WI38 (cell line): Measurements from ENCODE around the gene MS4A13.
"Not testable (repeated sequence)": the region's sequence is repeated elsewhere in the genome, so short reads cannot be mapped to it uniquely, and the experiment has no call there.

Experiments used
- H3K4me3 ChIP-seq: 2 replicates; pipeline ENCODE4 v1.5.1; 2011; ENCODE audit warnings: low read depth, mild to moderate bottlenecking, control low read depth, low read length
- TF ChIP-seq, protein P1 (sequence below): IDR thresholded peaks from 2 replicates; pipeline ENCODE4 v1.5.1; 2012; ENCODE audit warnings: low read depth, mild to moderate bottlenecking, control low read depth, low read length

MS4A13 gene

DNA sequence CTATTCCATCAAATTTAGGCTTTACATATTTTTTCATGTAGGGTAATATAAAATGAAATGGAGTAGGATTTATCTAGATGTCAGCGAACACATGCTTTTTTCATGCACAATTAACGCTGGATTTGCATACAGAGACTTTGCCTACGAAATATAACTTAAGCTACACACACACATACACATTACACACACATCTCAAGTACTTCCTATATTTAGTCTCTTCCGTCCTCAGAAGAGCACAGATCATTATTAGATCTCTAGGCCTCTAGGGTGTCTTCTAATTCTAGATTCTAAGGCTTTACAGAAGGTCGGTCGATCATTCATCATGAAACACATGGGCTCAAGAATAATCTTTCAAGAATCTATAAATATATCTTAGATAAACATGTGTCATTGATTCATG, 3.8 kb upstream of the MS4A13 start:
- TF ChIP-seq, protein P1, sequence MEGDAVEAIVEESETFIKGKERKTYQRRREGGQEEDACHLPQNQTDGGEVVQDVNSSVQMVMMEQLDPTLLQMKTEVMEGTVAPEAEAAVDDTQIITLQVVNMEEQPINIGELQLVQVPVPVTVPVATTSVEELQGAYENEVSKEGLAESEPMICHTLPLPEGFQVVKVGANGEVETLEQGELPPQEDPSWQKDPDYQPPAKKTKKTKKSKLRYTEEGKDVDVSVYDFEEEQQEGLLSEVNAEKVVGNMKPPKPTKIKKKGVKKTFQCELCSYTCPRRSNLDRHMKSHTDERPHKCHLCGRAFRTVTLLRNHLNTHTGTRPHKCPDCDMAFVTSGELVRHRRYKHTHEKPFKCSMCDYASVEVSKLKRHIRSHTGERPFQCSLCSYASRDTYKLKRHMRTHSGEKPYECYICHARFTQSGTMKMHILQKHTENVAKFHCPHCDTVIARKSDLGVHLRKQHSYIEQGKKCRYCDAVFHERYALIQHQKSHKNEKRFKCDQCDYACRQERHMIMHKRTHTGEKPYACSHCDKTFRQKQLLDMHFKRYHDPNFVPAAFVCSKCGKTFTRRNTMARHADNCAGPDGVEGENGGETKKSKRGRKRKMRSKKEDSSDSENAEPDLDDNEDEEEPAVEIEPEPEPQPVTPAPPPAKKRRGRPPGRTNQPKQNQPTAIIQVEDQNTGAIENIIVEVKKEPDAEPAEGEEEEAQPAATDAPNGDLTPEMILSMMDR: no peak
- H3K4me3 ChIP-seq: no peak overlapping the region

DNA sequence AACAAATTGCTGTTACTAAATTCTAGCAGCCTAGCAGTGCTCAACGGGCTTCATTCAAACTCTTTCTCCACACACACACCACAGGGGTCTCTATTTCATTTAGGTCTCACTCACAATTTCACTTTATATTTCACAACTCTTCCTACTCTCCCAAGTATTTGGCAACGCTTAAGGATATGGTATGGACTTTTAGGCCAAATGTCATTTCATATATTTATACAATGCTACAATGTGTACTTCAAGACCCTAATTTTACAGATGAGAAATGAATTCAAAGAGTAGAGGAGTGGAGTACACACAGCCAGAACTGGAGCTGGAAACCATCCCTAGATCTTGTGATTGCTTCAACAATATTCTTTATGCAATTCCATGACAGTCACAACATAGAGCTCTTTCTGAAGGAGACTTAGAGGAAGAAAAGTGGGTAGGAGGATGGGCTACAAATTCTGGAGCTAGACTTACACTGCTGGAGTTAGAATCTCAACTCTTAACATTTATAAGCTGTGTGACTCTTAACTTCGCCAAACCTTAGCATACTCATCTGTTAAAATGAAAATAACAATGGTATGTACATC, 2.5 kb upstream of the MS4A13 start:
- TF ChIP-seq, protein P1: no peak
- no peak overlapping the region for H3K4me3 ChIP-seq

- TF ChIP-seq, protein P1: no peak
Measured at GRCh38 chr11:60513496-60514460, 1.4 kb upstream of the MS4A13 start.

DNA sequence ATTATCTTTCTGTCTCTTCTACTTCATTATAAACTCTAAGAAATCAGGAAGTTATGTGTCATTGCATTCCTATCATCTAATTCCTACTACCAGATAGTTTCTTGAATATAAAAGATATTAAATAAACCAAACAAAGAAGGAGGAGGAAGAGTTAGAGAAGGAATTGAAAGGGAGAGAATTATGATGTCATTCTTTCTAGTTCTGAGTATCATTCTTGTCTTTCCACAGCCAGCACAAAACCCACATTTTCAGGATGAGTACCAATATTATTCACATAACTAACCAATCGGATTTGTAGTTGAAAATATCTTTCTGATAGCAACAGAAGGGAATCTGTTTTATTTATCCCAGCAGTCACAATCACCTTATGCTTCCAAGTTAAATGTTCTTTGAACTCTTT, 13.3 kb downstream of the MS4A13 start:
- TF ChIP-seq, protein P1: no peak
- H3K4me3 ChIP-seq: no peak overlapping the region

More at GRCh38 chr11:60513496-60514460, 1.4 kb upstream of the MS4A13 start:
- no peak overlapping the region for H3K4me3 ChIP-seq

GRCh38 chr11:60528934-60529333, 13.7 kb downstream of the MS4A13 start:
- TF ChIP-seq, protein P1: no peak

DNA sequence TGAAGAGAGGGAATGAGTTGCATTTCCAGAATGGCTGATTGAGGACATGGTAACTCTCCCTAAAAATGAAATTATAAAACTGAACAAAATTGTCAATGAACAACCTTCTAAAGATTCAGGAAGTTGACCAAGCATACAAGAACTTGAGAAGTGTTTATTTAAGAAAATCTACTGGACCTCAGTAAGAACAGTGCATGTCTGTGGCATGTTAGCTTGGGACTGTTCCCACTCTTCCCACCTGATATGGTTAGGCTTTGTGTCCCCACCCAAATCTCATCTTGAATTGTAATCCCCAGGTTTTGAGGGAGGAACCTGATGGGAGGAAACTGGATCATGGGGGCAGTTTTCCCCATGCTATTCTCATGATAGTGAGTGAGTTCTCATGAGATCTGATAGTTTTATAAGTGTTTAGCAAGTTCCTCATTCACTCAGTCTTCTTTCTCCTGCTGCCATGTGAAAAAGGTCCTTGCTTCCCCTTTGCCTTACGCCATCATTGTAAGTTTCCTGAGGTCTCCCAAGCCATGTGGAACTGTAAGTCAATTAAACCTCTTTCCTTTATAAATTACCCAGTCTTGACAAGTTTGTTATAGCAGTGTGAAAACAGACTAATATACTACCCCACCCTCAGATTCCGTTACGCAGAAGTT, 15.4 kb downstream of the MS4A13 start:
- no peak overlapping the region for H3K4me3 ChIP-seq
- TF ChIP-seq, protein P1: no peak

More at GRCh38 chr11:60528934-60529333, 13.7 kb downstream of the MS4A13 start:
- no peak overlapping the region for H3K4me3 ChIP-seq

DNA sequence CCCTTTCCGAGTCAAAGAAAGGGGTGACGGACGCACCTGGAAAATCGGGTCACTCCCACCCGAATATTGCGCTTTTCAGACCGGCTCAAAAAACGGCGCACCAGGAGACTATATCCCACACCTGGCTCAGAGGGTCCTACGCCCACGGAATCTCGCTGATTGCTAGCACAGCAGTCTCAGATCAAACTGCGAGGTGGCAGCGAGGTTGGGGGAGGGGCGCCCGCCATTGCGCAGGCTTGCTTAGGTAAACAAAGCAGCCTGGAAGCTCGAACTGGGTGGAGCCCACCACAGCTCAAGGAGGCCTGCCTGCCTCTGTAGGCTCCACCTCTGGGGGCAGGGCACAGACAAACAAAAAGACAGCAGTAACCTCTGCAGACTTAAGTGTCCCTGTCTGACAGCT, 17.2 kb downstream of the MS4A13 start:
- H3K4me3 ChIP-seq: not testable (repeated sequence)

DNA sequence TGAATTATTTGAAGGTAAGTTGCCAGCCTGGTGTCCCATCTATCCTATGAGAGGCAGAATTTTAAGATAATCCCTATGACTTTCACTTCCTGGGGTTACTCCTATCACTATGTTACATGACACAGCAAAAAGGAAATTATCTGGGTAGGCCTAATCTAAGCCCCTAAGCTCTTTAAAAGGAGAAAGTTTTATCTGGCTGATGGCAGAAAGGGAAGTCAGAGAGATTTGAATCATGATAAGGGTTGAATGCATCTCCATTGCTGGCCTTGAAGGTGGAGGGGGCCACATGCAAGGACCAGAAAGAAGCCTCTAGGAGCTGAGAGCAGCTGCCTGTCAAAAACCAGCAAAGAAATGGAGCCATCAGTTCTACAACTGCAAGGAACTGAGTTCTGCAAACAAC, 23.4 kb downstream of the MS4A13 start:
- H3K4me3 ChIP-seq: not testable (repeated sequence)
